ENCODE data around the gene RAI2.
A peak's percentile ranks its signal among the peaks of the same experiment; 100 is the strongest.
"Not testable (repeated sequence)": the region's sequence is repeated elsewhere in the genome, so short reads cannot be mapped to it uniquely, and the experiment has no call there.

Gene RAI2

GRCh38 chrX:17792826-17793225 is 68.3 kb downstream of the RAI2 start:
- Histone ChIP-seq H3K56ac (ENCODE audit: low read length) (no peak overlapping the region), H3K27me3 (ENCODE audit: insufficient read depth, low read length, poor library complexity) (no peaks in the 10 kb centered on the region), H4K5ac (ENCODE audit: low read length) (no peak overlapping the region), H2BK5ac (ENCODE audit: low read length) (no peak overlapping the region), H4K8ac (ENCODE audit: low read depth, low read length) (no peak overlapping the region), H3K4me1 (ENCODE audit: control insufficient read depth, low read depth, low read length) (no peaks in the 10 kb centered on the region), H3K9ac (ENCODE audit: low read length) (no peak overlapping the region), H3K36me3 (ENCODE audit: control insufficient read depth, insufficient read depth, low read length) (no peaks in the 10 kb centered on the region), H3K4me3 (ENCODE audit: low read length) (no peak overlapping the region), H2BK120ac (ENCODE audit: low read depth, low read length) (no peak overlapping the region), H3K79me2 (ENCODE audit: control insufficient read depth, insufficient read depth, low read length) (no peaks in the 10 kb centered on the region), H2BK15ac (replicated peaks; ENCODE audit: low read depth) (no peak overlapping the region), H3K18ac (ENCODE audit: low read length) (no peak overlapping the region), H3K4me2 (ENCODE audit: low read length) (no peak overlapping the region), H3K4ac (ENCODE audit: low read depth, low read length) (no peak overlapping the region), H3K23ac (ENCODE audit: low read length) (no peak overlapping the region), H2AK5ac (ENCODE audit: low read length) (no peak overlapping the region), H3K79me1 (ENCODE audit: low read length) (no peaks in the 10 kb centered on the region), H3K27ac (ENCODE audit: low read depth, low read length) (no peak overlapping the region)
- no peak for DNase-seq
- WGBS (ENCODE audit: extremely low coverage, insufficient coverage, low lambda C conversion rate), result no CpG with 5 or more reads among the region's 1 CpG

DNA sequence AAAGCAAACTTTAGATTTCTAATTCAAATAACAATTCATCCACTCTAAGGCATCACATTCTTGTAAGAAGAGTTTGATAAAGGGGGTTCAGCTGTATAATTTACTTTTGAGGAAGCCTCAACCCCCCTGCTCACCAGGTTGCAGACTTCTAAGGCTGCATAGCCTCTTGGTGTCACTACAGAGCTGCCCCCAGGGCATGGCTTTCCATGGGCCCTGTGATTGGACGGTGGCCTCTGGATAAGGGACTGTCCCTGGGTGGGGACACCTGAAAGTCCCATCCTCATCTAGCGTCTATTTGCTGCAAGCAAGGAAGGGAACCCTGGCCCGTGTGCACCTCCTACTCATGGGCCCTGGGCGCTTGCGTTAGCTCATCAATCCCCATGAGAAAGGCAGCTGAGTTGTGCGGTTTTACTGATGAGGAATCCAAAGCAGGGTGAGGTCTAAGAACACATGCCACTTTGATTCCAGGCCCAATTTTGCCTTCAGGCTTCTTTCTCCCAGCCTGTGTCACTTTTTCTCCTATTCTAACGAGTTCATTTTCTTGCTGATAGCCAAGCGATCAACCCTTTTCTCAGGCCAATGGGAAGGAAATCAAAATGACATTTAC is 72.0 kb downstream of the RAI2 start:
- Histone ChIP-seq H2AK5ac (ENCODE audit: low read length) (no peak overlapping the region), H3K56ac (ENCODE audit: low read length) (no peak overlapping the region), H2BK120ac (ENCODE audit: low read depth, low read length) (no peak overlapping the region), H3K27ac (ENCODE audit: low read depth, low read length) (no peak overlapping the region), H3K9ac (ENCODE audit: low read length) (no peak overlapping the region), H3K4me1 (ENCODE audit: control insufficient read depth, low read depth, low read length) (no peaks in the 10 kb centered on the region), H4K5ac (ENCODE audit: low read length) (no peak overlapping the region), H3K18ac (ENCODE audit: low read length) (no peak overlapping the region), H3K4me3 (ENCODE audit: low read length) (no peak overlapping the region), H3K79me1 (ENCODE audit: low read length) (no peaks in the 10 kb centered on the region), H4K8ac (ENCODE audit: low read depth, low read length) (no peak overlapping the region), H3K36me3 (ENCODE audit: control insufficient read depth, insufficient read depth, low read length) (no peaks in the 10 kb centered on the region), H3K23ac (ENCODE audit: low read length) (no peak overlapping the region), H3K79me2 (ENCODE audit: control insufficient read depth, insufficient read depth, low read length) (no peaks in the 10 kb centered on the region), H3K4ac (ENCODE audit: low read depth, low read length) (no peak overlapping the region), H3K4me2 (ENCODE audit: low read length) (no peak overlapping the region), H3K27me3 (ENCODE audit: insufficient read depth, low read length, poor library complexity) (no peaks in the 10 kb centered on the region), H2BK5ac (ENCODE audit: low read length) (no peak overlapping the region), H2BK15ac (replicated peaks; ENCODE audit: low read depth) (no peak overlapping the region)
- DNase-seq, result peak; percentile 37
- no CpG with 5 or more reads among the region's 8 CpGs for WGBS (ENCODE audit: extremely low coverage, insufficient coverage, low lambda C conversion rate)

GRCh38 chrX:17788439-17788838 is 72.7 kb downstream of the RAI2 start:
- Histone ChIP-seq H3K56ac (ENCODE audit: low read length) (no peak overlapping the region), H3K18ac (ENCODE audit: low read length) (no peak overlapping the region), H3K79me1 (ENCODE audit: low read length) (no peaks in the 10 kb centered on the region), H3K4me1 (ENCODE audit: control insufficient read depth, low read depth, low read length) (no peaks in the 10 kb centered on the region), H3K27me3 (ENCODE audit: insufficient read depth, low read length, poor library complexity) (no peaks in the 10 kb centered on the region), H3K23ac (ENCODE audit: low read length) (no peak overlapping the region), H3K4ac (ENCODE audit: low read depth, low read length) (no peak overlapping the region), H4K8ac (ENCODE audit: low read depth, low read length) (no peak overlapping the region), H3K9ac (ENCODE audit: low read length) (no peak overlapping the region), H2BK5ac (ENCODE audit: low read length) (no peak overlapping the region), H4K5ac (ENCODE audit: low read length) (no peak overlapping the region), H2BK120ac (ENCODE audit: low read depth, low read length) (no peak overlapping the region), H3K4me2 (ENCODE audit: low read length) (no peak overlapping the region), H3K4me3 (ENCODE audit: low read length) (no peak overlapping the region), H3K27ac (ENCODE audit: low read depth, low read length) (no peak overlapping the region), H2BK15ac (replicated peaks; ENCODE audit: low read depth) (no peak overlapping the region), H2AK5ac (ENCODE audit: low read length) (no peak overlapping the region), H3K79me2 (ENCODE audit: control insufficient read depth, insufficient read depth, low read length) (no peaks in the 10 kb centered on the region), H3K36me3 (ENCODE audit: control insufficient read depth, insufficient read depth, low read length) (no peaks in the 10 kb centered on the region)
- WGBS (ENCODE audit: extremely low coverage, insufficient coverage, low lambda C conversion rate), result no CpG with 5 or more reads among the region's 4 CpGs
- DNase-seq, result peak; percentile 59

DNA sequence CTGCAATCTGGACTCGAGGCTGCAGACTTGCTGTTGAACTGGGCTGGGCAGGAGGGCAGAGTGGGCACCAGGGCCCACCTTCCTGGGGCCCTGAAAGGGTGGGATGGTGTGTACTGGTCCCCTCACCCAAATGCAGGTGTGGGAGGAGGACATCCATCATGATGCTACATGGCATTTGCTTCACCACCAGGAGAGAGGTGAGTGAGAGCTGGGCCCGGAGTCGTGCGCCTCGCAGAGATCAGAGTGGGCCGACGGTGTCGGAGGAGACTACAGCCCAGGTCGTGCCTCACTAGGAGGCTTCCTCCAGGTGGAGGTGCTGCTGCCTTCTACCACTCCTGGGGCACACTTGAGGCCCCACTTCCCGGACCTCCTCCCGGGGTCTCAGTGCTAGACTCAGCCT is 73.5 kb downstream of the RAI2 start:
- Histone ChIP-seq H3K23ac (ENCODE audit: low read length) (no peak overlapping the region), H3K56ac (ENCODE audit: low read length) (no peak overlapping the region), H3K9ac (ENCODE audit: low read length) (no peak overlapping the region), H3K36me3 (ENCODE audit: control insufficient read depth, insufficient read depth, low read length) (no peaks in the 10 kb centered on the region), H3K79me1 (ENCODE audit: low read length) (no peaks in the 10 kb centered on the region), H3K79me2 (ENCODE audit: control insufficient read depth, insufficient read depth, low read length) (no peaks in the 10 kb centered on the region), H3K4me3 (ENCODE audit: low read length) (no peak overlapping the region), H2BK120ac (ENCODE audit: low read depth, low read length) (no peak overlapping the region), H2BK5ac (ENCODE audit: low read length) (no peak overlapping the region), H4K8ac (ENCODE audit: low read depth, low read length) (no peak overlapping the region), H3K18ac (ENCODE audit: low read length) (no peak overlapping the region), H4K5ac (ENCODE audit: low read length) (no peak overlapping the region), H3K27ac (ENCODE audit: low read depth, low read length) (no peak overlapping the region), H3K27me3 (ENCODE audit: insufficient read depth, low read length, poor library complexity) (no peaks in the 10 kb centered on the region), H3K4ac (ENCODE audit: low read depth, low read length) (no peak overlapping the region), H2BK15ac (replicated peaks; ENCODE audit: low read depth) (no peak overlapping the region), H3K4me1 (ENCODE audit: control insufficient read depth, low read depth, low read length) (no peaks in the 10 kb centered on the region), H3K4me2 (ENCODE audit: low read length) (no peak overlapping the region), H2AK5ac (ENCODE audit: low read length) (no peak overlapping the region)
- DNase-seq, result no peak
- no CpG with 5 or more reads among the region's 11 CpGs for WGBS (ENCODE audit: extremely low coverage, insufficient coverage, low lambda C conversion rate)

- H3K27ac ChIP-seq (ENCODE audit: low read depth, low read length); H3K79me2 ChIP-seq (ENCODE audit: control insufficient read depth, insufficient read depth, low read length); DNase-seq; H4K8ac ChIP-seq (ENCODE audit: low read depth, low read length); H3K4me3 ChIP-seq (ENCODE audit: low read length); H3K79me1 ChIP-seq (ENCODE audit: low read length); H2AK5ac ChIP-seq (ENCODE audit: low read length); H3K56ac ChIP-seq (ENCODE audit: low read length); H4K5ac ChIP-seq (ENCODE audit: low read length); H3K4me1 ChIP-seq (ENCODE audit: control insufficient read depth, low read depth, low read length); H3K23ac ChIP-seq (ENCODE audit: low read length); H3K27me3 ChIP-seq (ENCODE audit: insufficient read depth, low read length, poor library complexity); H3K9ac ChIP-seq (ENCODE audit: low read length); H2BK5ac ChIP-seq (ENCODE audit: low read length); H3K4me2 ChIP-seq (ENCODE audit: low read length); H2BK15ac ChIP-seq (replicated peaks; ENCODE audit: low read depth); H2BK120ac ChIP-seq (ENCODE audit: low read depth, low read length); H3K4ac ChIP-seq (ENCODE audit: low read depth, low read length); H3K36me3 ChIP-seq (ENCODE audit: control insufficient read depth, insufficient read depth, low read length); H3K18ac ChIP-seq (ENCODE audit: low read length): not testable (repeated sequence)
- WGBS (ENCODE audit: extremely low coverage, insufficient coverage, low lambda C conversion rate), result no CpG with 5 or more reads among the region's 31 CpGs
Observed at GRCh38 chrX:17786554-17787347, 74.3 kb downstream of the RAI2 start.

All from mesendoderm (in vitro differentiated cells).